Lower leg skin (tissue), 3 donors: Measurements from ENCODE around the gene EIF4EBP3.

Experiments used
- POLR2A ChIP-seq, 2 donors: fragments of 450-650 bp; IDR thresholded peaks; one replicate each; pipeline ENCODE4 v1.6.1; 2016 to 2017; ENCODE audit warnings: antibody characterized with exemption in 2 of 2, mild to moderate bottlenecking in 1 of 2, moderate library complexity in 1 of 2
- TF ChIP-seq, protein P1 (sequence below), 3 donors: fragments of 450-650 bp; IDR thresholded peaks; one replicate each; pipeline ENCODE4 v1.5.1; 2016; ENCODE audit warnings: antibody characterized with exemption in 3 of 3, mild to moderate bottlenecking in 3 of 3, moderate library complexity in 2 of 3

DNA sequence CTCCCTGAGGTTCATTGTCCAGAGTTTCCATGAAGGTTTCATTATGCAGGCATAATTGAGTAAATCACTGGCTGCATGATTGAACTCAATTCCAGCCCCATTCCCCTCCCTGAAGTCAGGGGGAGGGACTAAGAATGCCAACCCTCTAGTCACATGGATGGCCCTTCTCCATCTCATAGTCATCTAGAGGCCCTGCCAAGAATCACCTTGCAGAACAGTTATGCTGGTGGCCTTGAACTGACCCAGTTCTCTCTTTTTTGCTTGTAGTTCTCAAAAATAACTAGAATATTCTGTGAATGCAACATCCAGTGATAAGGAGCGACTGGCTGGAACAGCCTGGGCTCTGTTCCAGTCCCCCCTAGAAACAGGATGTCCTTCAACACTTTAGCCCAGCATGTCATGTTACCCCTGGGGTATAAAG is 48.9 kb downstream of the EIF4EBP3 start:
- TF ChIP-seq, protein P1, sequence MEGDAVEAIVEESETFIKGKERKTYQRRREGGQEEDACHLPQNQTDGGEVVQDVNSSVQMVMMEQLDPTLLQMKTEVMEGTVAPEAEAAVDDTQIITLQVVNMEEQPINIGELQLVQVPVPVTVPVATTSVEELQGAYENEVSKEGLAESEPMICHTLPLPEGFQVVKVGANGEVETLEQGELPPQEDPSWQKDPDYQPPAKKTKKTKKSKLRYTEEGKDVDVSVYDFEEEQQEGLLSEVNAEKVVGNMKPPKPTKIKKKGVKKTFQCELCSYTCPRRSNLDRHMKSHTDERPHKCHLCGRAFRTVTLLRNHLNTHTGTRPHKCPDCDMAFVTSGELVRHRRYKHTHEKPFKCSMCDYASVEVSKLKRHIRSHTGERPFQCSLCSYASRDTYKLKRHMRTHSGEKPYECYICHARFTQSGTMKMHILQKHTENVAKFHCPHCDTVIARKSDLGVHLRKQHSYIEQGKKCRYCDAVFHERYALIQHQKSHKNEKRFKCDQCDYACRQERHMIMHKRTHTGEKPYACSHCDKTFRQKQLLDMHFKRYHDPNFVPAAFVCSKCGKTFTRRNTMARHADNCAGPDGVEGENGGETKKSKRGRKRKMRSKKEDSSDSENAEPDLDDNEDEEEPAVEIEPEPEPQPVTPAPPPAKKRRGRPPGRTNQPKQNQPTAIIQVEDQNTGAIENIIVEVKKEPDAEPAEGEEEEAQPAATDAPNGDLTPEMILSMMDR (IDR thresholded peaks at IDR 0.05) = no peak
- TF ChIP-seq POLR2A (IDR thresholded peaks at IDR 0.05) = no peak
